A204.1 (cell line): ENCODE results near the gene ERF.
A peak's percentile ranks its signal among the peaks of the same experiment; 100 is the strongest.
"Not testable (repeated sequence)": the region's sequence is repeated elsewhere in the genome, so short reads cannot be mapped to it uniquely, and the experiment has no call there.

Experiments
- FAIRE-seq: peaks from 2 replicates; lab custom pipeline; 2012; peaks lifted over from hg19 to GRCh38; lab: Jason Lieb, UNC

ERF gene

GRCh38 chr19:42275103-42275502 is 20.2 kb upstream of the ERF start:
- FAIRE-seq = no peak

DNA sequence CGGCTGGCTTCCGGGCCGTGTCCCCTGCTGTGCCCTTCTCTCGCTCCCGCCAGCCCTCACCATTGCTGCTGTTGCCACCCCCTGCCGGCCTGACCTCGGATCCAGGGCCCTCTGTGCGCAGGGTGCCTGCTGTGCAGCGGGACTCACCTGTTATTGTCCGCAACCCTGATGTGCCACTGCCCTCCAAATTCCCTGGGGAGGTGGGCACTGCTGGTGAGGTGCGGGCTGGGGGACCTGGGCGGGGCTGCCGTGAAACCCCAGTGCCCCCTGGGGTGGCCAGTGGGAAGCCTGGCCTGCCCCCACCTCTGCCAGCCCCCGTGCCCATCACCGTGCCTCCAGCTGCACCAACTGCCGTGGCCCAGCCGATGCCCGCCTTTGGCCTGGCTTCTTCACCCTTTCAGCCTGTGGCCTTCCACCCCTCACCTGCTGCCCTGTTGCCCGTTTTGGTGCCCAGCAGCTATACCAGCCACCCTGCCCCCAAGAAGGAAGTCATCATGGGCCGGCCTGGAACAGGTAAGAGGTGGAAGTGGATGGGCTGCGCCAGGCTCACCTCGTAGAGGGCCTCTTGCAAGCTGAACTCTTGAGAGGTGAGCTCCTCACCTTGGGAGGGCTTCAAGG is 19.2 kb upstream of the ERF start:
- FAIRE-seq = no peak

GRCh38 chr19:42273407-42274064 is 18.6 kb upstream of the ERF start:
- FAIRE-seq = no peak

- FAIRE-seq = no peak
Measured at GRCh38 chr19:42272989-42273406, 18.1 kb upstream of the ERF start.

GRCh38 chr19:42272535-42272897 is 17.6 kb upstream of the ERF start:
- FAIRE-seq = no peak

GRCh38 chr19:42271861-42272534 is 17.1 kb upstream of the ERF start:
- no peak for FAIRE-seq

GRCh38 chr19:42271045-42271419 is 16.1 kb upstream of the ERF start:
- no peak for FAIRE-seq

GRCh38 chr19:42270346-42271044 is 15.6 kb upstream of the ERF start:
- FAIRE-seq = no peak

- no peak for FAIRE-seq
Measured at GRCh38 chr19:42269478-42270345, 14.8 kb upstream of the ERF start.

- peak; percentile 99 for FAIRE-seq
Measured at GRCh38 chr19:42268704-42269477, 14.0 kb upstream of the ERF start, which contains the start of gene CIC. Gene CIC (plus strand): TSS chr19:42269252. CDS start chr19:42271784, 2,532 bp downstream.

DNA sequence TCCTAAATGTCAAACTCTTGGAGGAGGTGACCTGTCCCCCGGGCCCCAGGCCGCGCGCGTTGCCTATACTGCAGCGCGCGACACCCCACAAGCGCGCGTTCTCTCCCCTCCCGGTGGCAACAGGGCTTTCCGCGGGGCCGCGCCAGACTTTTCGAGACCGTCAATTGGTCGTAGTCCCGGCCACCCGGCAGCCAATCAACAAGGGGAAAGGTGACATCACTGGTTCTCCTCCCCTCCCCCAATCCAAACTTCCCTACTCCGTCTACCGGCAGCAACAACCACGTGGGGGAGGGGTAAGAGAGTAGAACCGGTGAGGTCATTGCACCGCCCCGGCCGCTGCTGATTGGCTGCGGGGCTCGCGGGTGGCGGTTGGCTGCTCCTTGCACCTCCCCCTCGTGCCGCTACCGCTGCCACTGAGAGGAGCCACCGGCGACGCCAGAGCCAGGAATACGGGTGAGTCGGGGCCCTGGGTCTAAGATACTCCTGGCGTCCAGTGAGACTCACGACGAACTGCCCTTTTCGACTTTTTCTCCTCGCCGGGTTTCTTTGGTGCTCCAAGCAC is 13.3 kb upstream of the ERF start:
- peak; percentile 97 for FAIRE-seq

DNA sequence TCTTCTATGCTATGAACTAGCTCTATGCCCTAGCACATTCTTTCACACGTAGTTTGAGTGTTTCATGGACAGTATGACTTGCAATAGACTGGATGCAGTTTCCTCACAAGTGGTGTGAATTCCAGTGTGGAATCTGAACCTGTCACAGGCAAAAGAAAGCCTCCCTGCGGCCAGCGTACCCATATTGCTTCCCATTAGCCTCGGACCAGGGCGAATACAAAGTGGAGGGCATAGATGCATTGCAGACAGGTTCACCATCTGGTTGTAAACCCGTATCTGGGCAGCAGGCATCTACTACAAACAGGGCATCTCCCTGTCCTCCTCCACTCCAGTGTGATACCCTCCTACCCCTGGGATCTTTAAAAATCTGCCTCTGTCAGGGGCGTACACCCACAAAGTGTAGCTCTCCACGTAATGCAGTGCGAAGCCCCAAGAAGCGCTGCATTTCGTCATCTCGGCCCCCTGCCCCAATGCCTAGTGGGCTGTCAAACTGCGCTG is 12.8 kb upstream of the ERF start:
- FAIRE-seq = no peak

DNA sequence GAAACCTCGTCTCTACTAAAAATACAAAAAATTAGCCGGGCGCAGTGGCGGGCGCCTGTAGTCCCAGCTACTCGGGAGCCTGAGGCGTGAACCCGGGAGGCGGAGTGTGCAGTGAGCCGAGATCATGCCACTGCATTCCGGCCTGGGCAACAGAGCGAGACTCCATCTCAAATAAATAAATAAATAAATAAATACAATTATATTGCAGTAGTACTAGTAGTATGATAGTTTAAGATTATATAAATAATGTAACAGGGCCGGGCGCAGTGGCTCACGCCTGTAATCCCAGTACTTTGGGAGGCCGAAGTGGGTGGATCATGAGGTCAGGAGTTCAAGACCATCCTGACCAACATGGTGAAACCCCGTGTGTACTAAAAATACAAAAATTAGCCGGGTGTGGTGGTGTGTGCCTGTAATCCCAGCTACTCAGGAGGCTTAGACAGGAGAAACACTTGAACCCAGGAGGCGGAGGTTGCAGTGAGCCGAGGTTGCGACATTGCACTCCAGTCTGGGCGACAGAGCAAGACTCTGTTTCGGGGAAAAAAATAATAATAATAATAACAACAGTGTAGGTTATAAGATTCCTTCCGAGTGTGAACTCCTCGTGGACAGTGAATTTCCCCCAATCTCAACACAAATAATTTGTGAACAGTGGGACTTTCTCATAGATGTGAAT is 12.1 kb upstream of the ERF start:
- FAIRE-seq = not testable (repeated sequence)

DNA sequence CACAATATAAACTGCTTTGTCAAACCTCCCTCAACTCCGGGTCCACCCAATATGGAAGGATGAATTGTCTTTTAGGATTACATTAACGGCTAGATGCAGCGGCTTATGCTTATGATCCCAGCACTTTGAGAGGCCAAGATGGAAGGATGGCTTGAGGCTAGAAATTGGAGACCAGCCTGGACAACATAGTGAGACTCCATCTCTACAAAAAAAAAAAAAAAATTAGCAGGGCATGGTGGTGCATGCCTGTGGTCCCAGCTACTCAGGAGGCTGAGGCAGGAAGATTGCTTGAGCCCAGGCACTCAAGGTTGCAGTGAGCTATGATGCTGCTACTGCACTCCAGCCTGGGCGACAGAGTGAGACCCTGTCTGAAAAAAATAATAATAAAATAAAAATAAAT is 11.2 kb upstream of the ERF start:
- not testable (repeated sequence) for FAIRE-seq

DNA sequence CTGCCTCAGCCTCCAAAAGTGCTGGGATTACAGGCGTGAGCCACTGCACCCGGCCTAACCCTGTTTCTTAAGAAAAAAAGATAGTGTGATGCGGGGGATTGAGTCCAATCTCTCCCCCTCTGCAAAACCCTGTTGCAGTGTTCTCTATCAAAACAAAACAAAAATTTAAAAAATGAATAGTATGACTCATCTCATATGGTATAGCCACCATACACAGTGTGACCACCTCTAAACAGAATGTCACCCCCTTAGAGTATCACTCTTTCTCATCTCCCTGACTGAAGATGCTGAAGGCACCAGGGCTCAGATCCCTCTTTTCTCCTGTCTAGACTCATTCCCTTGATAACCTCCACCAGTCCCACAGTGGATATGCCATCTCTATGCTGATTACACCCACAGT is 6.8 kb upstream of the ERF start:
- no peak for FAIRE-seq

GRCh38 chr19:42257842-42258241 is 2.9 kb upstream of the ERF start:
- not testable (repeated sequence) for FAIRE-seq

- no peak for FAIRE-seq
Measured at GRCh38 chr19:42255766-42256745, 1.1 kb upstream of the ERF start.

DNA sequence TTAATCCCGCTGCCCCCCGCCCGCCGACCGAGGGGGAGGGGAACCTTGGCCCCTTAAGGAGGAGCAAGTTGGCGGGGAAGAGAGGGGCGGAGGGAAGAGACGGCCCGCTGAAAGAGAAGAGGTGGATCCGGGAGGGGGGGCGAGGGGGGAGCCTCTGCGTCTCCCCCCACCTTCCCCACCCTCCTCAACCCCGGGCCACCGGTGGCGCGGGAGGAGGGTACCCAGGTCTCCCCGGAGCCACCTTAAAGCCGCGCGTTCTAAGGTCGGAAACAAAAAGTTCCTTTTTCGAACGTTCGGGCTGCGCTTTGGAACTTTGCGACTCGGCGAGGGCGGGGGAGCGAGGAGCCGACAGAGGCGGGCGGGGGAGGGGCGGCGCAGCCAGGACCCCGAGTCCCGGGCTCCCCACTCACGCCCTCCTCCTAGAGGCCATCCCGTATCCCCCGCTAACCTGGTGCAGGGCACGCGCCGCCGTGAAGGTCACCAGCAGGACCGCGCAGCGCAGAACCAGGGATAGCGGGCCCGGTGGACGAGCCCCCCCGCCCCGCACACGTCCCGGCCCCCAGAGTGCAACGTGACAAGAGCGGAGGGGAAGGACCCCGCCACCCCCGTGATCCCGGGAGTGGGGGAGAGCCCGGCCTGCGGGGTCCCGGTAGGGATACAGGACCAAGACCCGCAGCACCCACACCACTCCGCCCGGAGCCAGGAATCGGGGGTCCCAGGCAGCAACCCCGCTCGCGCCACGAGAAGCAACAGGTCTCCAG is 659 bp downstream of the ERF start:
- FAIRE-seq = no peak
